H1 (cell line): Measurements from ENCODE around the gene TMSB10. TPM values are rescaled to one million over a fixed set of nuclear protein-coding genes. Genes with fewer than 3 reads are reported as not detected.
A peak's percentile ranks its signal among the peaks of the same experiment; 100 is the strongest.

Source experiments
- CTCF ChIA-PET: fragments of 300-600 bp; sonication (Branson Sonifier 250); formaldehyde crosslinking; loops from one replicate; lab custom pipeline; 2021; ENCODE audit not compliant: partially characterized antibody; lab: Charles Lee
- POLR2A ChIA-PET: fragments of 300-600 bp; sonication (Branson Sonifier 250); formaldehyde crosslinking; loops from one replicate; lab custom pipeline; 2021; ENCODE audit warnings: inconsistent platforms; ENCODE audit not compliant: partially characterized antibody; lab: Charles Lee
- DNase-seq, 2 experiments: peaks; one replicate each; pipeline versions ENCODE4 v3.0.0 to v3.0.0-alpha.2; 2010 to 2022; ENCODE audit warnings: low spot score in 2 of 2, low read depth in 1 of 2, mixed read lengths in 1 of 2
- FAIRE-seq: peaks from 2 replicates; lab custom pipeline; 2011; peaks lifted over from hg19 to GRCh38; lab: Jason Lieb, UNC
- H2AFZ ChIP-seq: 2 replicates; pipeline ENCODE4 v1.8.1; 2012; ENCODE audit warnings: low read length, inconsistent platforms
- H2AK5ac ChIP-seq: 2 replicates; pipeline ENCODE4 v1.6.1; 2013; ENCODE audit warnings: low read depth, low read length
- H2BK120ac ChIP-seq: replicated peaks from 2 replicates; pipeline ENCODE3; 2013; ENCODE audit warnings: low read depth, low read length, inconsistent platforms
- H2BK12ac ChIP-seq: 2 replicates; pipeline ENCODE4 v1.6.1; 2013; ENCODE audit warnings: low read depth, low read length
- H2BK15ac ChIP-seq: 2 replicates; pipeline ENCODE4 v1.6.1; 2013; ENCODE audit warnings: low read length
- H2BK20ac ChIP-seq: 2 replicates; pipeline ENCODE4 v1.6.1; 2013; ENCODE audit warnings: low read length
- H2BK5ac ChIP-seq: 2 replicates; pipeline ENCODE4 v1.6.1; 2013; ENCODE audit warnings: low read depth, low read length
- H3K14ac ChIP-seq: 2 replicates; pipeline ENCODE4 v1.6.1; 2013; ENCODE audit warnings: inconsistent platforms; ENCODE audit not compliant: insufficient read length
- H3K18ac ChIP-seq: 2 replicates; pipeline ENCODE4 v1.6.1; 2013; ENCODE audit warnings: low read length; ENCODE audit errors: extremely low read depth
- H3K23ac ChIP-seq: 2 replicates; pipeline ENCODE4 v1.6.1; 2013; ENCODE audit warnings: inconsistent platforms; ENCODE audit not compliant: insufficient read length
- H3K23me2 ChIP-seq: 2 replicates; pipeline ENCODE4 v1.6.1; 2013; ENCODE audit warnings: low read depth, low read length
- H3K27ac ChIP-seq: 2 replicates; pipeline ENCODE4 v1.6.1; 2011; ENCODE audit warnings: low read depth, low read length, inconsistent platforms
- H3K27me3 ChIP-seq, 4 experiments: replicated peaks in 1 of 4; 1 replicate in 1 of 4; 2 replicates in 3 of 4; pipeline versions ENCODE4 v1.6.1 to v1.8.1; 2011 to 2013; ENCODE audit warnings: low read length in 3 of 4, mild to moderate bottlenecking in 3 of 4, inconsistent platforms in 2 of 4, mixed read lengths in 2 of 4, moderate library complexity in 1 of 4; ENCODE audit not compliant: control insufficient read depth in 3 of 4, insufficient read depth in 3 of 4; ENCODE audit errors: extremely low read depth in 1 of 4
- H3K36me3 ChIP-seq, 4 experiments: 2 replicates each; pipeline versions ENCODE4 v1.6.1 to v1.8.1; 2011 to 2013; ENCODE audit warnings: mild to moderate bottlenecking in 4 of 4, low read length in 3 of 4, moderate library complexity in 2 of 4, control low read depth in 1 of 4, inconsistent platforms in 1 of 4; ENCODE audit not compliant: insufficient read depth in 4 of 4, control insufficient read depth in 2 of 4
- H3K4ac ChIP-seq: replicated peaks from 2 replicates; pipeline ENCODE3; 2013; ENCODE audit warnings: low read length, low read depth, mixed read lengths, inconsistent platforms; ENCODE audit not compliant: insufficient read length
- H3K4me1 ChIP-seq, 4 experiments: replicated peaks in 1 of 4; 1 replicate in 1 of 4; 2 replicates in 3 of 4; pipeline versions ENCODE4 v1.6.1 to v1.8.1; 2011 to 2013; ENCODE audit warnings: low read length in 3 of 4, inconsistent platforms in 2 of 4, mixed read lengths in 1 of 4; ENCODE audit not compliant: insufficient read depth in 4 of 4, control insufficient read depth in 3 of 4
- H3K4me2 ChIP-seq, 2 experiments: 2 replicates each; pipeline versions ENCODE4 v1.6.1 to v1.8.1; 2011 to 2013; ENCODE audit warnings: low read depth in 2 of 2, low read length in 2 of 2, control low read depth in 1 of 2, inconsistent platforms in 1 of 2, mild to moderate bottlenecking in 1 of 2; ENCODE audit not compliant: insufficient read depth in 1 of 2
- H3K4me3 ChIP-seq, 4 experiments: fragments of 200-600, 300-600 bp in 1 of 4; sonication (generic), shearing (Covaris generic), sonication (Bioruptor Twin) in 1 of 4; 2 replicates each; pipeline versions ENCODE4 v1.5.1 to v1.8.1; 2011 to 2016; ENCODE audit warnings: low read length in 4 of 4, low read depth in 3 of 4, control low read depth in 2 of 4, inconsistent platforms in 2 of 4, mild to moderate bottlenecking in 2 of 4, mixed read lengths in 1 of 4, moderate library complexity in 1 of 4; ENCODE audit not compliant: insufficient read depth in 2 of 4; ENCODE audit errors: extremely low read depth in 1 of 4
- H3K56ac ChIP-seq: replicated peaks from 2 replicates; pipeline ENCODE3; 2013; ENCODE audit warnings: low read depth, mild to moderate bottlenecking, mixed read lengths, low read length, inconsistent platforms; ENCODE audit not compliant: insufficient read length
- H3K79me1 ChIP-seq: 2 replicates; pipeline ENCODE4 v1.6.1; 2013; ENCODE audit warnings: low read depth, low read length, control low read depth
- H3K79me2 ChIP-seq, 2 experiments: 2 replicates each; pipeline versions ENCODE4 v1.6.1 to v1.8.1; 2012 to 2013; ENCODE audit warnings: low read length in 2 of 2, mild to moderate bottlenecking in 2 of 2, inconsistent platforms in 1 of 2; ENCODE audit not compliant: insufficient read depth in 2 of 2, control insufficient read depth in 1 of 2
- H3K9ac ChIP-seq, 4 experiments: replicated peaks in 1 of 4; 1 replicate in 1 of 4; 2 replicates in 3 of 4; pipeline versions ENCODE4 v1.6.1 to v1.8.1; 2011 to 2013; ENCODE audit warnings: low read depth in 3 of 4, low read length in 3 of 4, control low read depth in 2 of 4, mild to moderate bottlenecking in 2 of 4, moderate library complexity in 2 of 4, inconsistent platforms in 1 of 4; ENCODE audit errors: extremely low read depth in 1 of 4
- H3K9me3 ChIP-seq, 2 experiments: 2 replicates each; pipeline versions ENCODE4 v1.6.1 to v1.8.1; 2012 to 2013; ENCODE audit warnings: mild to moderate bottlenecking in 2 of 2, moderate library complexity in 2 of 2, control low read depth in 1 of 2, inconsistent platforms in 1 of 2, low read depth in 1 of 2, low read length in 1 of 2, mixed read lengths in 1 of 2; ENCODE audit not compliant: insufficient read depth in 2 of 2
- H4K20me1 ChIP-seq, 2 experiments: replicated peaks in 1 of 2; 2 replicates each; pipeline versions ENCODE3 to v1.8.1; 2011 to 2013; ENCODE audit warnings: inconsistent platforms in 2 of 2, low read length in 2 of 2, mild to moderate bottlenecking in 1 of 2; ENCODE audit not compliant: insufficient read depth in 2 of 2, control insufficient read depth in 1 of 2
- H4K5ac ChIP-seq: 2 replicates; pipeline ENCODE4 v1.6.1; 2013; ENCODE audit warnings: low read length, low read depth, mixed read lengths, inconsistent platforms; ENCODE audit not compliant: insufficient read length
- H4K8ac ChIP-seq: 2 replicates; pipeline ENCODE4 v1.8.0; 2013; ENCODE audit warnings: mild to moderate bottlenecking, moderate library complexity, low read length, inconsistent platforms; ENCODE audit not compliant: insufficient read depth; ENCODE audit errors: extremely low read depth
- H4K91ac ChIP-seq: replicated peaks from 2 replicates; pipeline ENCODE3; 2013; ENCODE audit warnings: low read length, mixed read lengths, inconsistent platforms; ENCODE audit not compliant: insufficient read length
- CEBPB ChIP-seq: IDR thresholded peaks from 2 replicates; pipeline ENCODE4 v1.6.1; 2012; ENCODE audit warnings: low read depth, low read length
- CTBP2 ChIP-seq: IDR thresholded peaks from 2 replicates; pipeline ENCODE4 v1.7.0; 2011; ENCODE audit warnings: borderline replicate concordance, mild to moderate bottlenecking, moderate library complexity, mixed read lengths, low read length; ENCODE audit not compliant: insufficient read depth, insufficient read length
- EP300 ChIP-seq, 2 experiments: IDR thresholded peaks; 1 replicate in 1 of 2; 2 replicates in 1 of 2; pipeline ENCODE4 v1.6.1; 2011 to 2012; ENCODE audit warnings: low read depth in 2 of 2, low read length in 2 of 2, mild to moderate bottlenecking in 2 of 2, borderline replicate concordance in 1 of 2, inconsistent platforms in 1 of 2, moderate library complexity in 1 of 2
- GTF2F1 ChIP-seq: IDR thresholded peaks from 2 replicates; pipeline ENCODE4 v1.6.1; 2012; ENCODE audit warnings: low read depth, low read length, improper control_type of control experiment, borderline replicate concordance
- HDAC6 ChIP-seq: IDR thresholded peaks from one replicate; pipeline ENCODE4 v1.7.1; 2012; ENCODE audit warnings: low read depth, mild to moderate bottlenecking, inconsistent platforms, low read length, moderate library complexity
- KDM1A ChIP-seq: fragments of 200-600, 300-600 bp; sonication (generic); IDR thresholded peaks from 2 replicates; pipeline ENCODE4 v1.7.1; 2016; ENCODE audit warnings: mild to moderate bottlenecking, low read length, borderline replicate concordance
- RAD21 ChIP-seq, 2 experiments: IDR thresholded peaks in 1 of 2; conservative IDR thresholded peaks in 1 of 2; 2 replicates each; pipeline ENCODE4 v1.6.1; 2011; ENCODE audit warnings: low read depth in 2 of 2, low read length in 2 of 2, improper control_type of control experiment in 1 of 2, inconsistent platforms in 1 of 2, mild to moderate bottlenecking in 1 of 2, moderate library complexity in 1 of 2
- RNF2 ChIP-seq: fragments of 200-900, 300-1000 bp; sonication (generic); IDR thresholded peaks from 2 replicates; pipeline ENCODE4 v1.7.1; 2016; ENCODE audit warnings: borderline replicate concordance, low read depth, mild to moderate bottlenecking, antibody characterized with exemption, low read length; ENCODE audit not compliant: poor library complexity, severe bottlenecking; ENCODE audit errors: missing control alignments
- SP1 ChIP-seq: IDR thresholded peaks from 2 replicates; pipeline ENCODE4 v1.6.1; 2011; ENCODE audit warnings: low read depth, low read length
- WGBS, 2 experiments: shearing (Covaris generic) in 1 of 2; methylation state at CpG; one replicate each; pipeline versions ENCODE4 v1.1.6 to v1.1.7; 2013 to 2015; ENCODE audit warnings: low lambda C conversion rate in 2 of 2, mixed read lengths in 2 of 2, inconsistent platforms in 1 of 2, low coverage in 1 of 2, missing lambda C conversion rate in 1 of 2; ENCODE audit not compliant: insufficient replicate concordance in 2 of 2, insufficient coverage in 1 of 2, insufficient read length in 1 of 2; ENCODE audit errors: extremely low coverage in 1 of 2, missing lambda C conversion rate in 1 of 2; 5-methylcytosine and 5-hydroxymethylcytosine counted together
- polyA plus RNA-seq, 7 experiments: library from polyadenylated mRNA; depleted of rRNA in 3 of 7; stranded (reverse) in 5 of 7; unstranded in 2 of 7; fragments of >200 nt in 5 of 7; fragments of 200-250 nt in 2 of 7; gene quantifications; 1 replicate in 5 of 7; 2 replicates in 1 of 7; 4 replicates in 1 of 7; pipeline versions ENCODE4 v1.2.1 to v1.2.3, GENCODE V29; 2011 to 2013; ENCODE audit warnings: missing spikeins in 2 of 7, mixed read lengths in 2 of 7
- total RNA-seq: library from RNA; stranded (reverse); fragmentation: NEBNext Ultra II Directional; extraction: Animal tissue kit (Norgen Biotek cat#: 25700); gene quantifications from 2 replicates; pipeline ENCODE4 v1.2.1, GENCODE V29; 2021

Gene TMSB10
- total and polyA plus RNA-seq, 2 of the 8 experiments (the other 6 are each of a cell fraction or from before 2014, with no cell fraction given) = 593 to 1,075 TPM

DNA sequence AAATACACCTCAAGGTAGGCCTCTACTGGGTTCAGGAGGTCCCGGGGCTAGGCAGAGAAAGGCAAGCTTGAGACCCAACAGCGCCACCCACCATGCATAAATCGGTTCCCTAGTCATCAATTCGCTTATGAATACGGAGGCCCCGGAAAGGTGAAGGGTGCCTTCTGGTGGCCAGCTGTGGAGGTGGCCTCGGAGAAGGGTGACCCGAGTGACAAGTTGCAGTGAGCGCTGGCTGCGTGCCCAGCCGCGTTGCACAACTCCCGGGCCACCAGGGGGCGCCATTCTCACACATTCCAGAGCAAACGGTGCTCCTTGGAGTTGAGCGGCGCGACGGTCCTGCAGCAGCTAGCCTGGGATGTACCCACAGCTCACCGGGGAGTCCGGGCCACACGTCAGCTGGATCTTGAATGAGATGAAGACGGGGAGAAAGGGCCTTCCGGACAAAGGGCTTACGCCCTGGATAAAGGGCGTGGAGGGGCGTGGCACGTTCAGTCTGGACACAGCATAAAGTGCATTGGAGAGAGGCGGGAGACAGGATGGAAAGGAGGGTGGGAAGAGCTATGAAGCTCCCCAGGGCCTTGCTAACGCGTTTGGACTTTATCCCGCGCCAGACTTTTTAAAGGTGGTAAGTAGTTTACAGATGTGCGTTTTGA is 20.4 kb downstream of the TMSB10 start:
- CTCF ChIA-PET = interaction anchor here (0.6 to 3.8 kb wide), 67 partner anchors 9 to 451 kb away, joined by 3 to 57 read pairs (median 5); partner anchors contain the start of genes TMSB10 and TRABD2A
- peak overlapping the region; percentile 15; the same call in 1 of the 2 replicates for H3K18ac ChIP-seq
- H2BK15ac ChIP-seq = peak overlapping the region; percentile 46; the same call in 1 of the 2 replicates
- no peak overlapping the region for H3K4ac ChIP-seq
- H3K9me3 ChIP-seq = no peaks in the 10 kb centered on the region
- DNase-seq = peak; percentile 96 to 100
- POLR2A ChIA-PET = interaction anchor here (0.7 to 3.1 kb wide), 20 partner anchors 12 to 613 kb away, joined by 3 to 36 read pairs (median 4); partner anchors contain the start of genes KCMF1, MAT2A, TMSB10 and TRABD2A
- peak overlapping the region in 3 of 4 experiments; percentile 28 to 53 (median 45); a peak in 6 of 8 replicates for H3K4me3 ChIP-seq
- H3K56ac ChIP-seq = no peak overlapping the region
- H2AK5ac ChIP-seq = no peak overlapping the region; the same call in 1 of the 2 replicates
- H4K91ac ChIP-seq = peak overlapping the region; percentile 85
- H3K27me3 ChIP-seq = peaks cover 0 to 9% (median 3%) of the 10 kb centered on the region in 4 experiments; a peak in 2 of 7 replicates
- H3K79me1 ChIP-seq = no peaks in the 10 kb centered on the region
- H3K23ac ChIP-seq = no peak overlapping the region
- no peak for FAIRE-seq
- H3K36me3 ChIP-seq = no peaks in the 10 kb centered on the region
- H4K8ac ChIP-seq = no peak overlapping the region
- WGBS, 2 experiments = 13% methylated on average over 34 of the region's 34 CpGs; no CpG with 5 or more reads in 1 of the 2 experiments
- H3K27ac ChIP-seq = no peak overlapping the region
- H3K4me2 ChIP-seq = peak overlapping the region; percentile 13 to 80
- H2AFZ ChIP-seq = 0 out of 2 replicates have a peak overlapping the region, but pooled peaks have one; percentile 65
- H4K5ac ChIP-seq = no peak overlapping the region
- peaks cover 0 to 10% (median 2%) of the 10 kb centered on the region in 4 experiments; a peak in 2 of 7 replicates for H3K4me1 ChIP-seq
- peak overlapping the region; percentile 93; the same call in 1 of the 2 replicates for H2BK20ac ChIP-seq
- no peak overlapping the region for H3K14ac ChIP-seq
- no peaks in the 10 kb centered on the region for H3K79me2 ChIP-seq
- H3K9ac ChIP-seq = no peak overlapping the region
- no peak overlapping the region for H2BK120ac ChIP-seq
- no peaks in the 10 kb centered on the region for H4K20me1 ChIP-seq
- peak overlapping the region; percentile 62; the same call in 1 of the 2 replicates for H2BK5ac ChIP-seq
- peak overlapping the region; percentile 90; the same call in 1 of the 2 replicates for H2BK12ac ChIP-seq
- H3K23me2 ChIP-seq = no peaks in the 10 kb centered on the region
- TF ChIP-seq HDAC6 (no peak), GTF2F1 (no peak), RAD21 (IDR thresholded peaks at IDR 0.05 in 1 of 2, conservative IDR thresholded peaks at IDR 0.05 in 1 of 2; ENCODE audit: low read depth in 2 of 2, low read length in 2 of 2) (peak; percentile 81 to 89), SP1 (no peak), KDM1A (peak; percentile 48; the same call in 1 of the 2 replicates), EP300 (IDR thresholded peaks at IDR 0.05; ENCODE audit: borderline replicate concordance in 1 of 2, low read depth in 2 of 2, low read length in 2 of 2) (peak in 1 of 2 experiments; percentile 37; a peak in 1 of 3 replicates), CTBP2 (peak; percentile 75), RNF2 (peak; percentile 12), CEBPB (peak; percentile 95)
